Middle frontal gyrus (tissue), 1 donor: ENCODE data around the gene CFAP97.
"Not testable (repeated sequence)": the region's sequence is repeated elsewhere in the genome, so short reads cannot be mapped to it uniquely, and the experiment has no call there.

Source experiments
- DNase-seq: peaks from one replicate; pipeline ENCODE4 v3.0.0-alpha.2; 2015; ENCODE audit warnings: low spot score; ENCODE audit errors: extremely low spot score

Gene CFAP97

GRCh38 chr4:185203486-185204237 lies at the start of gene CFAP97:
Gene CFAP97, minus strand, starts transcription at chr4:185204000. Its CDS starts 12,804 bp downstream, at chr4:185191196.
- DNase-seq = peak; percentile 84

- no peak for DNase-seq
Measured at GRCh38 chr4:185249105-185249504, 45.3 kb upstream of the CFAP97 start.

- DNase-seq = no peak
Measured at GRCh38 chr4:185248393-185249039, 44.7 kb upstream of the CFAP97 start.

DNA sequence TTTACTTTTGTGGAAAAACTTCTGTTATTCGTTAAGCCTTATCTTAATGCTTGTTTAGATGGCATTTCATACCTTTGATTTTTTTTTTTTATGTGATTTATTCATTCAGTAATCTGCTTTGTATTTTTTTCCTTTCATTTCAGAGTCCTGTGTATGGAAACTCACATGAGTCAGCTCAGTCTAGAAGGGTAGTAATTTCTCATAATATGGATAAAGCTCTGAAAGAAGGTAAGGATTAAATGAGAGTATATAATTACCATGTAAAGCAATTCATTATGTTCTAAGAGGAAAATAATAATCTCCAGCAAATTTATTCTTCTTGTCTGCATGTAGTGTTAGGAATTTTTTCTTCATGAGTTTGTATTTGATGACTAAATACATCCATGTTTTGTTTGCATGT lies 43.4 kb upstream of the CFAP97 start:
- no peak for DNase-seq

DNA sequence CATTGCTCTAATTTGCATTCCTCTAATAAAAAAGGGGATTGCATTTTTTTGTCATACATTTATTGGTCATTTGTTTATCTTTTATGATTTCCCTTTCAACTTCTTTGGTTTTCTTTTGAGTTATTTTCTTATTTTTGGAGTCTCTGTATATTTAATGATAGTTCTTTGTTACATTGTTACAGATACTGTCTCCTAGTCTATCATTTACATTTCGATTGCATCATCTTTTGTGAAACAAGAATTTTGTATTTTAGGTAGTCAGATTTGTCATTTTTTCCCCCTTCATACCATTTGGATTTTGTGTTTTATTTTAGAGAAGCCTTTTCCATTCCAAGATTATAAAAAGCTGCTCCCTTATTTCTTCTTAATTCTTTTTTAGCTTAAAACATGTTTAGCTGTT lies 42.7 kb upstream of the CFAP97 start:
- no peak for DNase-seq

DNA sequence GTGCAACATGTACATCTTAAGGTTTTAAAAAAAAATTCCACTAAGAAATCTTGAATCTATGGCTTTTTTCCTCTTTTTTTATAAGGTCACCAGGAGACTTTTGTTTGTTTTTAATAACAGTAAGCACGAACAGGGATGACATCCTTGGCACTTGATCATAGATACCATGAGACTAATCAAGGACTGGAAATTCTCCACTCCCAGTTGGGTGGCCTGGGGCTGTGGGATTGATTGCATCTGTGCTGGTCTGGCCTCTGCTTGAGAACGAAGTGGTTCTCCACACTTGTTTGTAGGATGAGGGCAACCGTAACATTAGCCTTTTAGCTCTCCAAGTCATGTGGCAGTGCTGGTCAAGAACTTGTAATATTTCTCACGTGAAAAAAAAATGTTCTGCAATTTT lies 41.0 kb upstream of the CFAP97 start:
- DNase-seq = no peak

DNA sequence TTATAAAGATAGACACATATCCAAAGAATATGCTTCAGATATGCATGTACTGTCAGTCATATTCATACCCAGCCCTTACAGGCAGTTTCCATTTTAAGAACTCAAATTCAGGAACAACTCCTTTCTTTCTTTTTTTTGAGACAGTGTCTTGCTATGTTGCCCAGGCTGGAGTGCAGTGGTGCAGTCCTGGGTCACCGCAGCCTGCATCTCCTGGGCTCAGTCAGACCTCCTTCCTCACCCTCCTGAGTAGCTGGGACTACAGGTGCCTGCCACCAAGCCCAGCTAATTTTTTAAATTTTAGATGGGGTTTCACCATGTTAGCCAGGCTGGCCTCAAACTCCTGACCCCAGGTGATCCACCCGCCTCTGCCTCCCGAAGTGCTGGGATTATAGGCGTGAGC lies 40.1 kb upstream of the CFAP97 start:
- no peak for DNase-seq

DNA sequence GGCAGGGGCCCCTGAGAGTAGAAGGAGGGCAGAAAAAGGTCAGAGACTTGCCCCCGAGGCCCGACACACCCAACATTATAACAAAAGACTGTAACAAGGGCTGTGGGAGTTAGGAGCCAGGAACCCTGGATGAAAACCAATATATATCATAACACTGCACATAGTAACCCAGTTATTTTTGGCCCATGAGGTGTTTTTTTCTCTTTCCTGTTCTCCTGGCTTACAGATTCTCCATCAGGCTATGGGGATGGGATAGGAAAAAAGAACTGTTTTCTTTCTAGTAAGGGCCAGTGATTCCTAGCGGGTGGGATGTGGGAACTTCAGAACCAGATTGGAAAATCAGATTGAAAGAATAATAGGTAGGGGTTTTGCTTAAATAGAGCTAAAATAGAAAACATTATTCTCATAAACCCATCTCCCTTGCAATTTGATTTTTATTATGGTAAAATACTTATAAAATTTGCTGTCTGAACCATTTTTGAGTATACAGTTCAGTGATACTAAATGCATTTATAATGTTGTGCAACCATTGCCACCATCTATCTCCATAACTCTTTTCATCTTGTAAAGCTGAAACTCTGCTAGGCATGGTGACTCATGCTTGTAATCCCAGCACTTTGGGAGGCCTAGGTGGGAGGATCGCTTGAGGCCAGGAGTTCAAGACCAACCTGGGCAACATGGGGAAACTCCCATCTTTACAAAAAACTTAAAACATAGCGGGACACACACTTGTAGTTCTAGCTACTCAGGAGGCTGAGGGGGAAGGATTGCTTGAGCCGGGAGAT lies 39.1 kb upstream of the CFAP97 start:
- DNase-seq = no peak

- not testable (repeated sequence) for DNase-seq
Measured at GRCh38 chr4:185240486-185240885, 36.7 kb upstream of the CFAP97 start.

- DNase-seq = no peak
Measured at GRCh38 chr4:185238750-185239149, 35.0 kb upstream of the CFAP97 start.

DNA sequence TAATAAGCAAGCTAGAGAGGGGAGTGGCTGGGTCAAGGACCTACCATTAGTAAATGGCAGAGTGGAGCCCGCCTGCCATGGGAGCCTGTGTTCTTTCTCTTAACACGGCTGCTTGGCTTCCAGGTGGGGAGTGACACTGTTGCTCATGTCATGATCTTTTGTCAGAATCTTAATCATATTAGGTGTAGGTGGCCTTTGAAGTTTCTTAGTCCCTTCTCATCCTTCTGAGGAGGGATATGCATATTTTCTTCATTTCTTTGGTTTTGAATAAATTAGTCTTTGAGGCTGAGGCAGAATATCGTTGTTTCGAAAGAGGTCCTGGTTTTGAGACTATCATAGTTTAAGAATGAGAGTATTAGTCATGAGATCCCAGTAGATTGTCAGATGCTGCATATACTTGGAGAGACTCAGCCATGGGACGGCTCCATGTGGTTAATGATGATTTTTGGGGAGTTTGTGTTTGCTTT lies 34.4 kb upstream of the CFAP97 start:
- DNase-seq = no peak

DNA sequence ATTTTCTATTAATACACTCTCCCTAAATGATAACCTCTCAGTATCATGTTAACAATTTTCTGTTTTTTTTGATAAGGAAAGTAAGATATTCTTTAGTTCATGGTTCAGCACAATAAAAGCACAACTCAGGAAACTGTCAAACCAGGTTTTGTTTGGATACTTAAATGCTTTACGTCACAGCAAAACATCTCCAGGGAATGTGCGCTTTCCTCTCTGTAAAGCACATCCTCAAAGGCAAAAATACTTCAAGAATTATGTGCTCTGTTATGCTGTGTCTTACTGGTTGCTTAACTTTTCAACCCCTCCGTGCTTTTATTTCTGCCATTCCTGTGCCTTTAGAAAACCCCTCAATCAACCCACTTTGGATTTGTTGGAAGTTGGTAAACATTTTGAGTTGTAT lies 33.4 kb upstream of the CFAP97 start:
- DNase-seq = no peak

DNA sequence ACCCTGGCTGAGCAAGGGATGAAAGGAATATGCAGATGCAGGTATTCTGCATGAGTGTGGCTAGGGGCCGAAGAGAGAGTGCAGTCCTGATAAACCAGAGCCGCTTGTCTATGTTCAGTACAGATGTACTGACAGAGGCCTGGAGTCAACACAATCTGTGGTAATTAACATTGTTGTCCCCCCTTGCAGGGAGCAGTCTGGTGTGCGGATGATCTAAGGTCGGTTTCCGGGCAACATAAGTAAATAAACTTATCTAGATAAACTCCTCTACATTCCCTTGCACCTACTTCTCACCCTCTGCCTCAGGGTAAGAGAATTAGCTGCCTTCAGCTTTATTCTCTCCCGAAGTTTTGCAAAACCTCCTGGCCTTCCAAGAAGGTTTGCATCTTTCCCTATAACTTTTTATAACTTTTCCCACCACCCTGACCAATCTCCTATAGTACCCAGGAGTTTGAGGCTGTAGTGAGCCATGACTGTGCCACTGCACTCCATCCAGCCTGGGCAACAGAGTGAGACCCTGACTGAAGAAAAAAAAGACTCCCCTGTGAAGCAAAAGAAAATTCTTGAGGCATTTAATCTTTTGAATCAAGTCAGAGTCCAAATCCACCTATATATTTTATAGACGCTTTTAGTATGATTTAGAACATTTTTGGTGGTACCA lies 32.2 kb upstream of the CFAP97 start:
- DNase-seq = no peak

- no peak for DNase-seq
Measured at GRCh38 chr4:185235119-185235842, 31.5 kb upstream of the CFAP97 start.

- no peak for DNase-seq
Measured at GRCh38 chr4:185232370-185232769, 28.6 kb upstream of the CFAP97 start.

DNA sequence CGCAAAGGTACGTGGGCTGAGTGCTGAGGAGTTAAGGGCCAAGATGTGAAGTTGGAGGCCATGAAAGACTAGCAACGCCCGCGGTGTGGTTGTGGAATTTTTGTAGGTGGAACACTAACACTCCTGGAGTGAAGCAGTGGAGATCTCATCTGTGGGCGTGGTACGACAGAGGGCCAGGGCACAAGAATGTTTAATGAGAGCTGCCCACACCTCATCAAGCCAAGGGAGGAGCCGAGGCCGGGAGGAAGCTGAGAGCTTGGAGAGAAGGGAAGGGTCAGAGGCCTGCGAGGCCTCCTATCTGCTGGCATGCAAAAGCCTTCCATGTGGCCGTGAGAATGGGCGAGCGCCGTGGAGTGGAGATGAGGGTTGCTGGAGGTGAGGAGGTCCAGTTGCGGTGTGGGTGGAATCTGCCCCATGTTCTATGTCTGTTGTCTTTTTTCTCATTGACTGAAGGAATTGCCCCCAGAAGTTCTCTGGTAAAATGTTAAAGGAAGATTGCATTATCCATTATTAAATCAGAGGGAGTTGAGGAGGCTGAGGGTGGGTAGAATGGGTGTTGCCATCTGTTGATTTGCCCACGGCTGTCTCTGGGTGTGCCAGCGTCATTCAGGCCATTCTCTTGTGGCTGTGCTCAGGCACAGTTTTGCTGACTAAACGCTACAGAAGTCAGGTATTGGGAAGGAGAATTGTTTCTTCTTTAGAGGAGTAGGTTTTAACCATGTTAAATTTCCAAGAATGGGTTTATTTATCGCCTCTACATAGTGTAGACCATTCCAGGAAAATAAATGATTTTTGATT lies 25.4 kb upstream of the CFAP97 start:
- DNase-seq = no peak

- DNase-seq = no peak
Measured at GRCh38 chr4:185227713-185228278, 24.0 kb upstream of the CFAP97 start.

- no peak for DNase-seq
Measured at GRCh38 chr4:185227131-185227551, 23.3 kb upstream of the CFAP97 start.

DNA sequence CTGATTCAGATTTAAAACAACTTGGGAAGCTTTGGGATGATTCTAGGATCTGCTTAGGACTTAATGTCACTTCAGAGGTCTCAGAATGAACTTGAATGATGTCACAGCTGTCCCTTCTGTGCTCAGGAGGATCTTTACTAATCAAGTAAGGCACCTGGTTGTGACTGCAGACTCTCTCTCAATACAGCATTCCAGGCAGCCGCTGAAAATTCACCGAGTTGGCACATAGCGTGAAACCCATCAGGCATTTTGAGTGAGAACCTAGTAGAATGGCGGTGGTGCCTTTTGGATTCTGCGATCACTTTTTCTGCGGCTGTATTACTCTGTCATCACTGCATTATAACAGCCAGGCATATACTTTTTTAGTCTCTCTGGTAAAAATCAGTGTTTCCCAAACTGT lies 22.1 kb upstream of the CFAP97 start:
- no peak for DNase-seq

GRCh38 chr4:185224597-185224996 lies 20.8 kb upstream of the CFAP97 start:
- no peak for DNase-seq
